Chondrocyte (in vitro differentiated cells): ENCODE data around the gene ITPR1. TPM values are rescaled to one million over a fixed set of nuclear protein-coding genes. Genes with fewer than 3 reads are reported as not detected.

ENCODE experiments used
- DNase-seq: peaks from one replicate; pipeline ENCODE4 v3.0.0; 2021; ENCODE audit warnings: mixed read lengths, low spot score
- H3K27ac Mint-ChIP-seq: one replicate; pipeline ENCODE4 v1.8.0; 2021; ENCODE audit warnings: mild to moderate bottlenecking, moderate library complexity, mixed read lengths; ENCODE audit not compliant: unreplicated experiment
- H3K27me3 Mint-ChIP-seq: 2 replicates; pipeline ENCODE4 v1.8.0; 2021; ENCODE audit warnings: low read depth, mixed read lengths
- H3K36me3 Mint-ChIP-seq: 2 replicates; pipeline ENCODE4 v1.8.0; 2021; ENCODE audit warnings: low read depth, mixed read lengths
- H3K4me1 Mint-ChIP-seq: 2 replicates; pipeline ENCODE4 v1.8.0; 2021; ENCODE audit warnings: low read depth, mild to moderate bottlenecking, mixed read lengths
- H3K4me3 Mint-ChIP-seq: one replicate; pipeline ENCODE4 v1.8.0; 2021; ENCODE audit warnings: mild to moderate bottlenecking, moderate library complexity, mixed read lengths; ENCODE audit not compliant: unreplicated experiment
- H3K9me3 Mint-ChIP-seq: 2 replicates; pipeline ENCODE4 v1.8.0; 2021; ENCODE audit warnings: low read depth, mixed read lengths
- total RNA-seq: library from RNA; stranded (reverse); gene quantifications from 3 replicates; pipeline ENCODE4 v1.2.1, GENCODE V29; 2021
- TF ChIP-seq, protein P1 (sequence below): fragments of 200-600 bp; sonication (generic); IDR thresholded peaks from 2 replicates; pipeline ENCODE4 v1.5.0; 2021; ENCODE audit warnings: antibody characterized with exemption, mild to moderate bottlenecking, moderate library complexity

Gene ITPR1
- total RNA-seq, 1 donor from 2014 or later, result 45.0 TPM

DNA sequence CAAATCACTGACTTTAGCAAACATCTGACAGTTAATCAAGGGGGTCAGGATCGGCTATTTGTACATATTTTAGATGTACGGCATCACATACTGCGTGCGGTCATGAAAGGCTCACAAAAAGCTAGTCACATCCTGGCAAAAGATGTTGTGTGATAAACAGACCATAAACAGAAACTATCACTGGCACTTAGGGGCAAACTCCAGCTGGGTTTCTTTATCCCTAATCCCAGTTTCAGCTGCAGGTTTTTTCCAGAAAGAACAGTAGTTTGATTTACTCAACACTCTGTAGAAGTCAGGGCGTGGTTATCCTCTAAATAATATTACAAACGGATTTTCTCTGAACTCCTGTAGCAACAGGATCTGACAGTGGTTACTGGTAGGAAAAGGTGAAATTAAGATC lies 373.7 kb downstream of the ITPR1 start:
- Mint-ChIP-seq H3K4me3 (no peak overlapping the region), H3K4me1 (peaks cover 24% of the 10 kb centered on the region), H3K36me3 (peaks cover 2% of the 10 kb centered on the region), H3K9me3 (peaks cover 13% of the 10 kb centered on the region), H3K27me3 (no peaks in the 10 kb centered on the region), H3K27ac (peak overlapping the region; percentile 41)
- no peak for DNase-seq
- TF ChIP-seq, protein P1, sequence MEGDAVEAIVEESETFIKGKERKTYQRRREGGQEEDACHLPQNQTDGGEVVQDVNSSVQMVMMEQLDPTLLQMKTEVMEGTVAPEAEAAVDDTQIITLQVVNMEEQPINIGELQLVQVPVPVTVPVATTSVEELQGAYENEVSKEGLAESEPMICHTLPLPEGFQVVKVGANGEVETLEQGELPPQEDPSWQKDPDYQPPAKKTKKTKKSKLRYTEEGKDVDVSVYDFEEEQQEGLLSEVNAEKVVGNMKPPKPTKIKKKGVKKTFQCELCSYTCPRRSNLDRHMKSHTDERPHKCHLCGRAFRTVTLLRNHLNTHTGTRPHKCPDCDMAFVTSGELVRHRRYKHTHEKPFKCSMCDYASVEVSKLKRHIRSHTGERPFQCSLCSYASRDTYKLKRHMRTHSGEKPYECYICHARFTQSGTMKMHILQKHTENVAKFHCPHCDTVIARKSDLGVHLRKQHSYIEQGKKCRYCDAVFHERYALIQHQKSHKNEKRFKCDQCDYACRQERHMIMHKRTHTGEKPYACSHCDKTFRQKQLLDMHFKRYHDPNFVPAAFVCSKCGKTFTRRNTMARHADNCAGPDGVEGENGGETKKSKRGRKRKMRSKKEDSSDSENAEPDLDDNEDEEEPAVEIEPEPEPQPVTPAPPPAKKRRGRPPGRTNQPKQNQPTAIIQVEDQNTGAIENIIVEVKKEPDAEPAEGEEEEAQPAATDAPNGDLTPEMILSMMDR, result no peak

DNA sequence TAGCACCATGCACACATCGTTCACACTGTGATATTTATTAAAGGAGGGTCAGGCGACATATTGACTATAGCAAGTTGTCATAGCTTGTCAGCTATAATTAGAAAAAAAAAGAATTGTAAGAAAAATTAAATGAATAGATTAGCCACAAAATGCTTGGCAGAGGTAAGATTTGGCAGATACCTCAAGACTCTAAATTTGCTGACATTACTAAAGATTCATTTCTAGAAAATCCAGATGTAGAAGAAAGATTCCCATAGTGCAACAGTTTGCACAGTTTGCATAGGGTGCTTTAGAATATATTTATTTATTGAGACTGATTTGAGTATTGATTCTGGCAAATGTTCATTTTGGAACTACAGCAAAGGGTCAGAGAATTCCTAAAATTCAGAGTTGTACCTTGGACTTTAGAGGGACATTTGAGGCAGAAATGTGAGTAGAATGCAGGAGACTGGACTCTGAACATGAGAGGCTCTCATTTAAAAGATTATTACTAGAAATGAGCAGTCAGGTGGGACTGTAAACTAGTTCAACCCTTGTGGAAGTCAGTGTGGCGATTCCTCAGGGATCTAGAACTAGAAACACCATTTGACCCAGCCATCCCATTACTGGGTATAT lies 384.1 kb downstream of the ITPR1 start:
- H3K36me3 Mint-ChIP-seq, result no peaks in the 10 kb centered on the region
- H3K4me1 Mint-ChIP-seq, result no peaks in the 10 kb centered on the region
- H3K4me3 Mint-ChIP-seq, result no peak overlapping the region
- TF ChIP-seq, protein P1, result no peak
- no peak for DNase-seq
- H3K27me3 Mint-ChIP-seq, result no peaks in the 10 kb centered on the region
- no peaks in the 10 kb centered on the region for H3K9me3 Mint-ChIP-seq
- no peak overlapping the region for H3K27ac Mint-ChIP-seq

DNA sequence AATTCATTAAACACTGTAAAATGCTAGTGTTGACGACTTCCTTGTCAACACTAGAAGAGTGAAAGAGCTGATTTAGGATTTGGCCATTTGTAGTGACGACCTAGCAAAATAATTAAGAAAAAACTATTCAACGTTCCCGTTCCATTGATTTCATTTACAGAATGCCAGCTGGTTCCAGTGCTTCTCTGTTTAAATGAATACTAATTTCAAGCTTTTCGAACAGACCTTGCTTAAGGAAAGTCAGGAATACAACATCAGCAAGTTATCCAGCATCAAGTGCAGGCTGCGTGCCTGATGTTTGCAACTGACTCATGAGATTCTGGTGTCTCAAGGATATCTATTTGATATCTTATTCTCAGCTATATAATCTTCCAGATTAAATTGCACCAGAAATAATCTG lies 387.7 kb downstream of the ITPR1 start:
- Mint-ChIP-seq H3K36me3 (no peaks in the 10 kb centered on the region), H3K4me3 (no peak overlapping the region), H3K9me3 (no peaks in the 10 kb centered on the region), H3K4me1 (peaks cover 8% of the 10 kb centered on the region), H3K27ac (no peak overlapping the region), H3K27me3 (no peaks in the 10 kb centered on the region)
- no peak for DNase-seq
- TF ChIP-seq, protein P1, result no peak

DNA sequence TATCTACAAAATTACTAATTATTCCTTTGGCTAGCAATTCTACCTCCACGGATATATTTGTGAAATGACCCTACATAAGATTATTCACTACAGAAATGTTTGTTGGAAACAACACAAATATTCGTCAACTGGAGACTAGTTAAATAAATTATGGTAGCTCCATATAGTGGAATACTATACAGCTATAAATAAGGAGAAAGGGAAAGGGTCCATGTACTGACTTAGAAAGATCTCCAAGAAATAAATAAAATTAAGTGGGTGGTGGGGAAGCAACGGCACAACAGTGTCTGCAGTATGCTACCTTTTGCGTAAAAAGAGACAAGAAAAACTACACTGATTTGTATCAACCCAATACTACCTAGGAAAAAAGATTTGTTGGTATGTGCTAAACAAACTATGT lies 389.4 kb downstream of the ITPR1 start:
- H3K36me3 Mint-ChIP-seq, result no peaks in the 10 kb centered on the region
- no peak overlapping the region for H3K27ac Mint-ChIP-seq
- no peak for DNase-seq
- H3K9me3 Mint-ChIP-seq, result no peaks in the 10 kb centered on the region
- H3K27me3 Mint-ChIP-seq, result no peaks in the 10 kb centered on the region
- peaks cover 8% of the 10 kb centered on the region for H3K4me1 Mint-ChIP-seq
- TF ChIP-seq, protein P1, result no peak
- H3K4me3 Mint-ChIP-seq, result no peak overlapping the region

DNA sequence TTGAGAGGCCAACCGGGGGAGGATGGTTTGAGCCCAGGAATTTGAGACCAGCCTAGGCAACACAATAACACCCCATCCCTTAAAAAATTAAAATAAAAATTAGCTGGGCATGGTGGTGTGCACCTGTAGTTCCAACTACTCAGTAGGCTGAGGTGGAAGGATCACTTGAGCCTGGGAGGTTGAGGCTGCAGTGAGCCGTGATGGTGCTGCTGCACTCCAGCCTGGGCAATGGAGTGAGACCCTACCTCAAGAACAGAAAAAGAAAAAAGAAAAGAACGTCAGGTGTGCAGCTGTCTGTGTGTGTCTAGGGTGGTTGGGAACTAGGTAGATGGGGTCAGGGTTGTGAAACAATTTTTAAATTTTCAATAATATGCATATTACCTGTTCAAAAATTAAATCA lies 389.9 kb downstream of the ITPR1 start:
- no peaks in the 10 kb centered on the region for H3K9me3 Mint-ChIP-seq
- H3K36me3 Mint-ChIP-seq, result no peaks in the 10 kb centered on the region
- H3K4me3 Mint-ChIP-seq, result no peak overlapping the region

More for the DNA sequence above, 389.9 kb downstream of the ITPR1 start:
- H3K4me1 Mint-ChIP-seq, result peaks cover 8% of the 10 kb centered on the region
- no peaks in the 10 kb centered on the region for H3K27me3 Mint-ChIP-seq
- TF ChIP-seq, protein P1, result no peak
- DNase-seq, result no peak
- H3K27ac Mint-ChIP-seq, result no peak overlapping the region
